CD4-positive, alpha-beta T cell (primary cell): ENCODE measurements around the gene CATSPER4. TPM values are rescaled to one million over a fixed set of nuclear protein-coding genes. Genes with fewer than 3 reads are reported as not detected.

Source experiments
- ATAC-seq: fragments of 200-7000 bp; cut with Tn5 transposase; one replicate; pipeline ENCODE4 v1.10.0; 2022; ENCODE audit warnings: mild to moderate bottlenecking; ENCODE audit not compliant: poor library complexity
- CTCF ChIA-PET: fragments of 350-600 bp; sonication (Branson Sonifier 250); formaldehyde crosslinking; loops from one replicate; lab custom pipeline; 2021; ENCODE audit warnings: antibody characterized with exemption, inconsistent platforms; lab: Charles Lee
- POLR2A ChIA-PET: fragments of 350-600 bp; sonication (Branson Sonifier 250); formaldehyde crosslinking; loops from one replicate; lab custom pipeline; 2021; ENCODE audit warnings: antibody characterized with exemption, inconsistent platforms; lab: Charles Lee
- DNase-seq, 14 experiments: peaks; one replicate each; pipeline ENCODE4 v3.0.0-alpha.2; 2013 to 2020; ENCODE audit warnings: mixed read lengths in 2 of 14
- H3K27ac ChIP-seq, 2 donors: one replicate each; pipeline versions ENCODE4 v1.5.1 to v1.7.0; 2013; ENCODE audit warnings: low read length in 2 of 2, low read depth in 1 of 2, mild to moderate bottlenecking in 1 of 2
- H3K27me3 ChIP-seq, 2 experiments: 1 replicate in 1 of 2; 2 replicates in 1 of 2; pipeline versions ENCODE4 v1.6.1 to v1.7.0; 2013; ENCODE audit warnings: low read length in 2 of 2, control low read depth in 1 of 2, mild to moderate bottlenecking in 1 of 2, moderate library complexity in 1 of 2; ENCODE audit not compliant: insufficient read depth in 2 of 2, control insufficient read depth in 1 of 2
- H3K36me3 ChIP-seq: one replicate; pipeline ENCODE4 v1.6.1; 2013; ENCODE audit warnings: low read length, control low read depth; ENCODE audit not compliant: insufficient read depth
- H3K4me1 ChIP-seq: one replicate; pipeline ENCODE4 v1.6.1; 2013; ENCODE audit warnings: low read length, control low read depth; ENCODE audit not compliant: insufficient read depth
- H3K4me3 ChIP-seq: one replicate; pipeline ENCODE4 v1.5.1; 2013; ENCODE audit warnings: mild to moderate bottlenecking, low read length, moderate library complexity
- H3K9me3 ChIP-seq, 2 experiments: 1 replicate in 1 of 2; 2 replicates in 1 of 2; pipeline versions ENCODE4 v1.6.1 to v1.7.0; 2013; ENCODE audit warnings: low read length in 2 of 2, mild to moderate bottlenecking in 2 of 2, control low read depth in 1 of 2, moderate library complexity in 1 of 2; ENCODE audit not compliant: control insufficient read depth in 1 of 2, insufficient read depth in 1 of 2
- H3K27ac Mint-ChIP-seq: one replicate; pipeline ENCODE4 v1.8.0; 2020; ENCODE audit warnings: mixed read lengths
- H3K27me3 Mint-ChIP-seq: one replicate; pipeline ENCODE4 v1.8.0; 2021; ENCODE audit warnings: mixed read lengths
- H3K36me3 Mint-ChIP-seq: one replicate; pipeline ENCODE4 v1.8.0; 2021; ENCODE audit warnings: low read depth, mixed read lengths
- H3K4me1 Mint-ChIP-seq: one replicate; pipeline ENCODE4 v1.8.0; 2021; ENCODE audit warnings: low read depth, mixed read lengths
- H3K4me3 Mint-ChIP-seq: one replicate; pipeline ENCODE4 v1.8.0; 2020; ENCODE audit warnings: mild to moderate bottlenecking, mixed read lengths
- H3K9me3 Mint-ChIP-seq: one replicate; pipeline ENCODE4 v1.8.0; 2020; ENCODE audit warnings: mixed read lengths
- CTCF ChIP-seq: fragments of 200-600 bp; IDR thresholded peaks from one replicate; pipeline ENCODE4 v1.8.0; 2022; ENCODE audit warnings: antibody characterized with exemption, mild to moderate bottlenecking
- intact Hi-C, 2 experiments: fragments of 100-400 bp; cut with DNase I in 1 of 2; cut with micrococcal nuclease in 1 of 2; formaldehyde crosslinking; loops; one replicate each; pipeline versions ENCODE4 v1.15.1 to v1.9.0; 2023 to 2025; cut with DNase I, micrococcal nuclease
- total RNA-seq, 174 experiments: library from RNA in 2 of 174; stranded (reverse) in 2 of 174; gene quantifications; one replicate each; pipeline ENCODE4 v1.2.3 and lab custom pipeline; 2021 to 2026

The CATSPER4 gene
- total RNA-seq, 2 experiments from 2014 or later, result not detected

GRCh38 chr1:26163684-26164035 lies 26.7 kb upstream of the CATSPER4 start:
- TF ChIP-seq CTCF, result no peak
- Mint-ChIP-seq H3K27ac (no peak overlapping the region), H3K36me3 (no peaks in the 10 kb centered on the region), H3K4me1 (peaks cover 5% of the 10 kb centered on the region), H3K27me3 (peaks cover 25% of the 10 kb centered on the region), H3K4me3 (peak overlapping the region; percentile 34), H3K9me3 (no peaks in the 10 kb centered on the region)
- no peak overlapping the region for H3K27ac ChIP-seq
- H3K9me3 ChIP-seq, result no peaks in the 10 kb centered on the region
- H3K36me3 ChIP-seq, result no peaks in the 10 kb centered on the region
- ChIA-PET POLR2A (no interaction called here), CTCF (interaction anchor here (0.9 kb wide), 1 partner anchor 70 kb away, joined by 4 read pairs; the partner anchor contains the start of gene CEP85)
- peak overlapping the region; percentile 43 for H3K4me3 ChIP-seq
- no peak for ATAC-seq
- peaks cover 23 to 34% of the 10 kb centered on the region in 2 experiments for H3K27me3 ChIP-seq
- DNase-seq, result no peak
- H3K4me1 ChIP-seq, result peaks cover 26% of the 10 kb centered on the region
- intact Hi-C loops, result loop anchor here in 1 of 2 experiments (1.0 to 10.0 kb wide), 4 partner anchors 58 to 231 kb away; no protein-coding TSS in a partner anchor

GRCh38 chr1:26164036-26164860 lies 26.2 kb upstream of the CATSPER4 start:
- POLR2A ChIA-PET, result interaction anchor here (1.1 kb wide), 1 partner anchor 19 kb away, joined by 3 read pairs; no protein-coding TSS in a partner anchor
- Histone ChIP-seq H3K4me1 (peaks cover 27% of the 10 kb centered on the region), H3K4me3 (peak overlapping the region; percentile 43), H3K9me3 (no peaks in the 10 kb centered on the region), H3K36me3 (no peaks in the 10 kb centered on the region), H3K27ac (no peak overlapping the region), H3K27me3 (peaks cover 23 to 31% of the 10 kb centered on the region in 2 experiments)
- Mint-ChIP-seq H3K9me3 (no peaks in the 10 kb centered on the region), H3K4me3 (peak overlapping the region; percentile 34), H3K36me3 (no peaks in the 10 kb centered on the region), H3K27ac (no peak overlapping the region), H3K27me3 (peaks cover 21% of the 10 kb centered on the region), H3K4me1 (peaks cover 5% of the 10 kb centered on the region)
- intact Hi-C loops, result loop anchor here in 1 of 2 experiments (1.0 to 10.0 kb wide), 4 partner anchors 59 to 231 kb away; no protein-coding TSS in a partner anchor
- ATAC-seq (peak; percentile 74), DNase-seq (peak in 13 of 14 experiments; percentile 27 to 78 (median 44))
- CTCF ChIA-PET, result interaction anchor here (0.9 kb wide), 1 partner anchor 70 kb away, joined by 4 read pairs; the partner anchor contains the start of gene CEP85
- TF ChIP-seq CTCF, result peak; percentile 48

GRCh38 chr1:26164861-26165842 lies 25.2 kb upstream of the CATSPER4 start:
- CTCF ChIA-PET, result no interaction called here
- H3K36me3 Mint-ChIP-seq, result no peaks in the 10 kb centered on the region
- Histone ChIP-seq H3K4me1 (peaks cover 36% of the 10 kb centered on the region), H3K4me3 (no peak overlapping the region), H3K27ac (no peak overlapping the region), H3K36me3 (no peaks in the 10 kb centered on the region), H3K27me3 (peaks cover 23 to 25% of the 10 kb centered on the region in 2 experiments), H3K9me3 (no peaks in the 10 kb centered on the region)
- H3K27me3 Mint-ChIP-seq, result peaks cover 14% of the 10 kb centered on the region
- no peak for ATAC-seq
- H3K27ac Mint-ChIP-seq, result no peak overlapping the region
- no peaks in the 10 kb centered on the region for H3K9me3 Mint-ChIP-seq
- intact Hi-C loops, result loop anchor here in 1 of 2 experiments (1.0 to 10.0 kb wide), 5 partner anchors 60 to 230 kb away; no protein-coding TSS in a partner anchor
- TF ChIP-seq CTCF, result no peak
- H3K4me1 Mint-ChIP-seq, result peaks cover 7% of the 10 kb centered on the region
- POLR2A ChIA-PET, result interaction anchor here (0.8 to 1.1 kb wide), 2 partner anchors 20 to 39 kb away, joined by 3 read pairs; no protein-coding TSS in a partner anchor
- DNase-seq, result no peak
- peak overlapping the region; percentile 25 for H3K4me3 Mint-ChIP-seq
